GM23248 (cell line): ENCODE data around the gene DENND6B.

Experiments used
- EZH2 ChIP-seq: fragments of 200-600 bp; sonication (generic); IDR thresholded peaks from 2 replicates; pipeline ENCODE4 v1.6.1; 2018; ENCODE audit warnings: antibody characterized with exemption, mild to moderate bottlenecking; ENCODE audit not compliant: insufficient read depth, poor library complexity, severe bottlenecking
- EZH2phosphoT487 ChIP-seq: fragments of 200-600 bp; sonication (generic); IDR thresholded peaks from 2 replicates; pipeline ENCODE4 v1.6.1; 2018; ENCODE audit warnings: antibody characterized with exemption, moderate library complexity, mild to moderate bottlenecking, low read depth; ENCODE audit not compliant: insufficient read depth

DNA sequence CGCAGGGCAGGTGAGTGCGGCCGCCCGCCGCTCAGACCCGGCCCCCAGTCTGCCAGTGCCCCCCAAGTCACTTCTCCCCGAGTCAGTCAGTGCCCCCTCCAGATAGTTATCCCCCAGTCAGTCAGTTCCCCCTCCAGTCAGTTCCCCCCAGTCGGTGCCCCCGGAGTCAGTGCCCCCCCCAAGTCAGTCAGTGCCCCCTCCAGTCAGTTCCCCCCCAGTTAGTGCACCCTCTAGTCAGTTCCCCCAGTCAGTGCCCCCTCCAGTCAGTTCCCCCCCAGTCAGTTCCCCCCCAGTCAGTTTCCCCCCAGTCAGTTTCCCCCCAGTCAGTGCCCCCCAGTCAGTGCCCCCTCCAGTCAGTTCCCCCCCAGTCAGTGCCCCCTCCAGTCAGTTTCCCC is 16.7 kb upstream of the DENND6B start:
- TF ChIP-seq EZH2phosphoT487 (no peak), EZH2 (no peak)
